Measurements from ENCODE around the gene TRUB2. TPM values are rescaled to one million over a fixed set of nuclear protein-coding genes. Genes with fewer than 3 reads are reported as not detected.
A peak's percentile ranks its signal among the peaks of the same experiment; 100 is the strongest.

Gene TRUB2
- polyA plus RNA-seq, 2 donors = 12.5 to 18.8 TPM

- H3K27ac ChIP-seq (ENCODE audit: low read depth in 2 of 2, low read length in 1 of 2) = peak overlapping the region; percentile 52 to 73
- no peaks in the 10 kb centered on the region for H3K9me3 ChIP-seq (ENCODE audit: control insufficient read depth in 2 of 2, insufficient read depth in 1 of 2, low read depth in 1 of 2, low read length in 1 of 2)
- H3K36me3 ChIP-seq (ENCODE audit: control insufficient read depth in 2 of 2, insufficient read depth in 2 of 2, low read length in 1 of 2) = peaks cover 0 to 10% of the 10 kb centered on the region in 2 donors
- no peaks in the 10 kb centered on the region for H3K27me3 ChIP-seq (ENCODE audit: control insufficient read depth in 1 of 2, insufficient read depth in 2 of 2, low read length in 2 of 2)
- peaks cover 3 to 9% of the 10 kb centered on the region in 2 donors for H3K4me1 ChIP-seq (ENCODE audit: control insufficient read depth in 2 of 2, insufficient read depth in 2 of 2, low read length in 1 of 2)
- H3K4me3 ChIP-seq (ENCODE audit: low read depth in 1 of 2, low read length in 2 of 2) = peak overlapping the region in 1 of 2 donors; percentile 40
- 44 to 52% methylated on average over 14 of the region's 14 CpGs for WGBS, 2 donors
These were observed 39.2 kb upstream of the TRUB2 start for GRCh38 chr9:128361296-128361985.

GRCh38 chr9:128360826-128361225, 38.6 kb upstream of the TRUB2 start:
- Histone ChIP-seq H3K27ac (ENCODE audit: low read depth in 2 of 2, low read length in 1 of 2) (peak overlapping the region in 1 of 2 donors; percentile 15), H3K36me3 (ENCODE audit: control insufficient read depth in 2 of 2, insufficient read depth in 2 of 2, low read length in 1 of 2) (peaks cover 0 to 15% of the 10 kb centered on the region in 2 donors), H3K9me3 (ENCODE audit: control insufficient read depth in 2 of 2, insufficient read depth in 1 of 2, low read depth in 1 of 2, low read length in 1 of 2) (no peaks in the 10 kb centered on the region), H3K4me1 (ENCODE audit: control insufficient read depth in 2 of 2, insufficient read depth in 2 of 2, low read length in 1 of 2) (peaks cover 3 to 9% of the 10 kb centered on the region in 2 donors), H3K4me3 (ENCODE audit: low read depth in 1 of 2, low read length in 2 of 2) (no peak overlapping the region), H3K27me3 (ENCODE audit: control insufficient read depth in 1 of 2, insufficient read depth in 2 of 2, low read length in 2 of 2) (no peaks in the 10 kb centered on the region)
- WGBS, 2 donors = 75 to 80% methylated on average over 1 to 2 of the region's 2 CpGs

GRCh38 chr9:128358861-128359260, 36.6 kb upstream of the TRUB2 start:
- Histone ChIP-seq H3K27me3 (ENCODE audit: control insufficient read depth in 1 of 2, insufficient read depth in 2 of 2, low read length in 2 of 2) (no peaks in the 10 kb centered on the region), H3K27ac (ENCODE audit: low read depth in 2 of 2, low read length in 1 of 2) (no peak overlapping the region), H3K36me3 (ENCODE audit: control insufficient read depth in 2 of 2, insufficient read depth in 2 of 2, low read length in 1 of 2) (peaks cover 7 to 25% of the 10 kb centered on the region in 2 donors), H3K4me1 (ENCODE audit: control insufficient read depth in 2 of 2, insufficient read depth in 2 of 2, low read length in 1 of 2) (peaks cover 3 to 9% of the 10 kb centered on the region in 2 donors), H3K4me3 (ENCODE audit: low read depth in 1 of 2, low read length in 2 of 2) (no peak overlapping the region), H3K9me3 (ENCODE audit: control insufficient read depth in 2 of 2, insufficient read depth in 1 of 2, low read depth in 1 of 2, low read length in 1 of 2) (no peaks in the 10 kb centered on the region)
- WGBS, 2 donors = 83 to 86% methylated on average over 4 of the region's 4 CpGs

DNA sequence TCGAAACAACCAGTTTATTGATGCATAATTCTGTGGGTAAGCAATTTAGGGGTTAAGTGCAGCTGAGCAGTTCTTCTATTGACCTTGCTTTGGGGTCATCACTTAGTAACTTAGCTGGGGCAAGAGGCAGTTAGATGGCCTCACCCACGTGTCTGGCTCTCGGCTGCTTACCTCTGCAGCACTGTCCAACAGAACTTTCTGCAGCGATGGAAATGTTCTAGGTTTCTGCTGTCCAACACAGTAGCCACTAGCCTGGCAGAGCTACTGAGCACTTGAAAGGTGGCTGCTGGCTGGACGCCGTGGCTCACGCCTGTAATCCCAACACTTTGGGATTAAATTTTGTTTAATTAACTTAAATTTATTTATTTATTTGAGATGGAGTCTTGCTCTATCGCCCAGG, 35.8 kb upstream of the TRUB2 start:
- 80 to 84% methylated on average over 8 of the region's 8 CpGs for WGBS, 2 donors
- Histone ChIP-seq H3K27ac (ENCODE audit: low read depth in 2 of 2, low read length in 1 of 2) (no peak overlapping the region), H3K9me3 (ENCODE audit: control insufficient read depth in 2 of 2, insufficient read depth in 1 of 2, low read depth in 1 of 2, low read length in 1 of 2) (no peaks in the 10 kb centered on the region), H3K4me1 (ENCODE audit: control insufficient read depth in 2 of 2, insufficient read depth in 2 of 2, low read length in 1 of 2) (peaks cover 3 to 9% of the 10 kb centered on the region in 2 donors), H3K4me3 (ENCODE audit: low read depth in 1 of 2, low read length in 2 of 2) (no peak overlapping the region), H3K27me3 (ENCODE audit: control insufficient read depth in 1 of 2, insufficient read depth in 2 of 2, low read length in 2 of 2) (no peaks in the 10 kb centered on the region), H3K36me3 (ENCODE audit: control insufficient read depth in 2 of 2, insufficient read depth in 2 of 2, low read length in 1 of 2) (peaks cover 7 to 28% of the 10 kb centered on the region in 2 donors)

GRCh38 chr9:128355451-128355850, 33.2 kb upstream of the TRUB2 start:
- Histone ChIP-seq H3K27me3 (ENCODE audit: control insufficient read depth in 1 of 2, insufficient read depth in 2 of 2, low read length in 2 of 2) (no peaks in the 10 kb centered on the region), H3K36me3 (ENCODE audit: control insufficient read depth in 2 of 2, insufficient read depth in 2 of 2, low read length in 1 of 2) (peaks cover 7 to 36% of the 10 kb centered on the region in 2 donors), H3K27ac (ENCODE audit: low read depth in 2 of 2, low read length in 1 of 2) (no peak overlapping the region), H3K9me3 (ENCODE audit: control insufficient read depth in 2 of 2, insufficient read depth in 1 of 2, low read depth in 1 of 2, low read length in 1 of 2) (no peaks in the 10 kb centered on the region), H3K4me1 (ENCODE audit: control insufficient read depth in 2 of 2, insufficient read depth in 2 of 2, low read length in 1 of 2) (no peaks in the 10 kb centered on the region), H3K4me3 (ENCODE audit: low read depth in 1 of 2, low read length in 2 of 2) (no peak overlapping the region)
- 95 to 96% methylated on average over 17 to 19 of the region's 19 CpGs for WGBS, 2 donors

DNA sequence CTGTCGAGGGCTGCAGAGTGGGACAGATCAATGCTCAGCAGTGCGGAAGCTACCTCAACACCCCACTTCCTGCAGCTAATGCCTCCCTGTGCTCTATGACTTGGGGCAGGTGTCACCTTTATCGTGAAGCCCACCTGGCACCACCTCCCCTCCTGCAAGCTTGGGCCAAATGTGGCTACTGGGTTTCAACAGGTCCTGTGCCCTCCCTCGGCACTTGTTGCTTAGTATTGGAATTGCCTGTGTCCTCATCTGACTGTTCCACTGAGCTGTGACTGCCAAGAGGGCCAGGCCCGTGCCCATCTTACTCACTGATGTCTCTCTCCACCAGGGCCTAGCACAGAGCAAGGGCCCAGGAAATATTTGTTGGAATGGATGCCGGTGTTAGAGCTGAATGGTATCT, 27.5 kb upstream of the TRUB2 start:
- H3K27ac ChIP-seq (ENCODE audit: low read depth in 2 of 2, low read length in 1 of 2) = no peak overlapping the region
- no peaks in the 10 kb centered on the region for H3K9me3 ChIP-seq (ENCODE audit: control insufficient read depth in 2 of 2, insufficient read depth in 1 of 2, low read depth in 1 of 2, low read length in 1 of 2)
- WGBS, 2 donors = 93 to 95% methylated on average over 6 of the region's 6 CpGs
- H3K36me3 ChIP-seq (ENCODE audit: control insufficient read depth in 2 of 2, insufficient read depth in 2 of 2, low read length in 1 of 2) = peaks cover 16 to 56% of the 10 kb centered on the region in 2 donors
- H3K4me3 ChIP-seq (ENCODE audit: low read depth in 1 of 2, low read length in 2 of 2) = no peak overlapping the region
- H3K4me1 ChIP-seq (ENCODE audit: control insufficient read depth in 2 of 2, insufficient read depth in 2 of 2, low read length in 1 of 2) = no peaks in the 10 kb centered on the region
- H3K27me3 ChIP-seq (ENCODE audit: control insufficient read depth in 1 of 2, insufficient read depth in 2 of 2, low read length in 2 of 2) = no peaks in the 10 kb centered on the region

DNA sequence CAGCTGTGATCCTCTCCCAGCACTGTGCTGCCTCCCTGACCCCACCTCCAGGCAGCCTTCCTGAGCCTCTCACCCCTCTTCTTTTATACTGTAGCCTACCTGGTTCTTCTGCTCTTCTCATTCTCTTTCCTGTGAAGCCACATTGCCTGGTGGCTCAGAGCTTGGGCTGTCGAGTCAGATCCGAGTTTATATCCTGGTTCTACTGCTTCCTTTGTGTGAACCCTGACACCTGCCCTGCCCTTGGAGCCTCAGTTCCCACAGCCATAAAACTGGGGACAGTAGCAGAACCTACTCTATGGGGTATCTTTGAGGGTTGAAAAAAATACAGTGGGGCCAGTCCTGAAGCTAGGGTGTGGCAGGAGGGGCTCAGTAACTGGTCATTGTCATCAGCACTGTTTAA, 26.9 kb upstream of the TRUB2 start:
- 76 to 79% methylated on average over 2 of the region's 2 CpGs for WGBS, 2 donors
- Histone ChIP-seq H3K4me3 (ENCODE audit: low read depth in 1 of 2, low read length in 2 of 2) (no peak overlapping the region), H3K9me3 (ENCODE audit: control insufficient read depth in 2 of 2, insufficient read depth in 1 of 2, low read depth in 1 of 2, low read length in 1 of 2) (no peaks in the 10 kb centered on the region), H3K36me3 (ENCODE audit: control insufficient read depth in 2 of 2, insufficient read depth in 2 of 2, low read length in 1 of 2) (peaks cover 16 to 60% of the 10 kb centered on the region in 2 donors), H3K27me3 (ENCODE audit: control insufficient read depth in 1 of 2, insufficient read depth in 2 of 2, low read length in 2 of 2) (no peaks in the 10 kb centered on the region), H3K4me1 (ENCODE audit: control insufficient read depth in 2 of 2, insufficient read depth in 2 of 2, low read length in 1 of 2) (no peaks in the 10 kb centered on the region), H3K27ac (ENCODE audit: low read depth in 2 of 2, low read length in 1 of 2) (no peak overlapping the region)

GRCh38 chr9:128344931-128345605, 22.8 kb upstream of the TRUB2 start:
- no peak overlapping the region for H3K4me3 ChIP-seq (ENCODE audit: low read depth in 1 of 2, low read length in 2 of 2)
- H3K36me3 ChIP-seq (ENCODE audit: control insufficient read depth in 2 of 2, insufficient read depth in 2 of 2, low read length in 1 of 2) = peaks cover 23 to 57% of the 10 kb centered on the region in 2 donors
- no peaks in the 10 kb centered on the region for H3K9me3 ChIP-seq (ENCODE audit: control insufficient read depth in 2 of 2, insufficient read depth in 1 of 2, low read depth in 1 of 2, low read length in 1 of 2)
- no peaks in the 10 kb centered on the region for H3K4me1 ChIP-seq (ENCODE audit: control insufficient read depth in 2 of 2, insufficient read depth in 2 of 2, low read length in 1 of 2)
- no peak overlapping the region for H3K27ac ChIP-seq (ENCODE audit: low read depth in 2 of 2, low read length in 1 of 2)
- WGBS, 2 donors = 92 to 95% methylated on average over 28 of the region's 28 CpGs
- no peaks in the 10 kb centered on the region for H3K27me3 ChIP-seq (ENCODE audit: control insufficient read depth in 1 of 2, insufficient read depth in 2 of 2, low read length in 2 of 2)

DNA sequence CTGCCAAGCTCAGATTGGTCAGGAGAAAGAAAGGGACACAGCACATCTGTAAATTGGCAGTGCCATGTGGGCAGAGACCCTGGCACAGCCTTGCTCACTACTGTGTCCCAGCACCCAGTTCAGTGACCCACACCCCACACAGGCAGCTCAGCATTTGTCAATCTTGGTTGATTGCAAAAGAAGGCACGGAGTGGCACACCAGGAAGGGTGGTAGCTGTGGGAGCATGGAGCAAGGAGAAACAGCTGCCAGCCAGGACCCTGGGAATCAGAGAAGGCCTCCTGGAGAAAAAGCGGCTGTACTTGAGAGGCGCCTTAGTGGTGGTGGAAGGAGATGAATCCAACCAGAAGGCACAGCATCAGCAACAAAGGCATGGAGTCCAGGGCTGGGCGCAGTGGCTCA, 21.6 kb upstream of the TRUB2 start:
- Histone ChIP-seq H3K36me3 (ENCODE audit: control insufficient read depth in 2 of 2, insufficient read depth in 2 of 2, low read length in 1 of 2) (peaks cover 16 to 46% of the 10 kb centered on the region in 2 donors), H3K9me3 (ENCODE audit: control insufficient read depth in 2 of 2, insufficient read depth in 1 of 2, low read depth in 1 of 2, low read length in 1 of 2) (no peaks in the 10 kb centered on the region), H3K4me3 (ENCODE audit: low read depth in 1 of 2, low read length in 2 of 2) (no peak overlapping the region), H3K27me3 (ENCODE audit: control insufficient read depth in 1 of 2, insufficient read depth in 2 of 2, low read length in 2 of 2) (no peaks in the 10 kb centered on the region), H3K27ac (ENCODE audit: low read depth in 2 of 2, low read length in 1 of 2) (no peak overlapping the region), H3K4me1 (ENCODE audit: control insufficient read depth in 2 of 2, insufficient read depth in 2 of 2, low read length in 1 of 2) (no peaks in the 10 kb centered on the region)
- 92 to 97% methylated on average over 4 of the region's 4 CpGs for WGBS, 2 donors
